GM21619 (cell line): ENCODE data around the gene EIF5A2.
"Not testable (repeated sequence)": the region's sequence is repeated elsewhere in the genome, so short reads cannot be mapped to it uniquely, and the experiment has no call there.

Experiments
- ATAC-seq: cut with Tn5 transposase; IDR thresholded peaks from one replicate; pipeline ENCODE4 v1.9.1; 2021; ENCODE audit not compliant: unreplicated experiment

Gene EIF5A2

DNA sequence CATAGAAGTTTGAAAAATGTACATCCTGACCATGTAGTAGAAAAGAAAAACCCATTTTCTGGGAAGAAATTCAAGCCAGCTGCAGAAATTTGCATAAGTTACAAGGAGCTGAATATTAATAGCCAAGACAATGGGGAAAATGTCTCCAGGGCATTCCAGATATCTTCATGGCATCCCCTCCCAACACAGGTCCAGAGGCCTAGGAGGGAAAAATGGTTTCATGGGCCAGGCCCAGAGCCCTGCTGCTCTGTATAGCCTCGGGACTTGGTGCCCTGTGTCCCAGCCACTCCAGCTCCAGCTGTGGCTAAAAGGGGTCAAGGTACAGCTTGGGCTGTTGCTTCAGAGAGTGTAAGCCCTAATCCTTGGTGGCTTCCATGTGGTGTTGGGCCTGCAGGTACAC, 11.2 kb downstream of the EIF5A2 start:
- not testable (repeated sequence) for ATAC-seq

GRCh38 chr3:170896781-170897180, 11.7 kb downstream of the EIF5A2 start:
- no peak for ATAC-seq

- ATAC-seq, result not testable (repeated sequence)
Observed at GRCh38 chr3:170896333-170896732, 12.1 kb downstream of the EIF5A2 start.

DNA sequence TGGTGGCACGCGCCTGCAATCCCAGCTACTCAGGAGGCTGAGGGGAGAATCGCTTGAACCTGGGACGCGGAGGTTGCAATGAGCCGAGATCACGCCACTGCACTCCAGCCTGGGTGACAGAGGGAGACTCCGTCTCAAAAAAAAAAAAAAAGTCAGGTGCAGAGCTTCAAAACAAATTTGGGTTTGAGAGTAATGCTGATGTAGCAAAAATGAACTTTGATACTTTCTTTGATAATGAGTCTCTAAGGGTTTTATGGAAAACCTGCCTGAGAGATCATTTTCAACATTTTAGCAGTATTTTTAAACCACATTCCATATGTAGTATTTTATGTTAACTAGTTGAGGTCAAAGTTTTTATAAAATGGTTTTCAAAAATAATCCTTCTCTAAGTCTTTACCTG, 14.5 kb downstream of the EIF5A2 start:
- no peak for ATAC-seq

- ATAC-seq, result no peak
Observed at GRCh38 chr3:170889630-170890029, 18.8 kb downstream of the EIF5A2 start.

DNA sequence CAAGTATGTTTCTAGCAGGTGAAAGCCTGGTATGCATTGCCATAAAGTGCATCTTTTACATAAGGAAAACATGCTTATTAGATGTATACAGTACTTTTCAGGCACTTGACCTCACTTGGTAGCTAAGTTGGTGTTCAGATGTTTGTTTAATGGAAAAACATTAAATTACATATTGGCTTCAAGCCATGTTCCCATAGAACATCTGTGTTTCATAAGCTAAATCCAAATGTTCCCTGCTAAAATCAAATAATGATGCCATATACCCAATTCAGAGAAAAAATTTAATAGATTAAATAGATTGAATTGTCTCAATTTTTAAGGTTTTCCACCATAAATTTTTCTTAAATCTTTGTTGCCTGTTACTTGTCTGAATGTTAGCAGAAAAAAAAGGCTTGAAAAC, 19.3 kb downstream of the EIF5A2 start:
- no peak for ATAC-seq

GRCh38 chr3:170884109-170884930, 24.1 kb downstream of the EIF5A2 start:
- not testable (repeated sequence) for ATAC-seq

DNA sequence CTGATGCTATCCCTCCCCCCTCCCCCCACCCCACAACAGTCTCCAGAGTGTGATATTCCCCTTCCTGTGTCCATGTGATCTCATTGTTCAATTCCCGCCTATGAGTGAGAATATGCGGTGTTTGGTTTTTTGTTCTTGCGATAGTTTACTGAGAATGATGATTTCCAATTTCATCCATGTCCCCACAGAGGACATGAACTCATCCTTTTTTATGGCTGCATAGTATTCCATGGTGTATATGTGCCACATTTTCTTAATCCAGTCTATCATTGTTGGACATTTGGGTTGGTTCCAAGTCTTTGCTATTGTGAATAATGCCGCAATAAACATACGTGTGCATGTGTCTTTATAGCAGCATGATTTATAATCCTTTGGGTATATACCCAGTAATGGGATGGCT, 29.7 kb downstream of the EIF5A2 start:
- not testable (repeated sequence) for ATAC-seq

DNA sequence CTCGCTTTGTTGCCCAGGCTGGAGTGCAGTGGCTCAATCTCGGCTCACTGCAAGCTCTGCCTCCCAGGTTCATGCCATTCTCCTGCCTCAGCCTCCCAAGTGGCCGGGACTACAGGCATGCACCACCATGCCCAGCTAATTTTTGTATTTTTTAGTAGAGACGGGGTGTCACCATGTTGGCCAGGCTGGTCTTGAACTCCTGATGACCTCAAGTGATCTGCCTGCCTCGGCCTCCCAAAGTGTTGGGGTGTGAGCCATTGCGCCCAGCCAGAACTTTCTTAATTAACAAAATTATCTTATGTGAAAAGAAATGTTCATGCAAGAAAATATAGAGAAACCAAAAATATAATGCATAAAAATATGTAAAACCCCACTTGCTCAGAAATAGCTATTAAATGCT, 31.1 kb downstream of the EIF5A2 start:
- ATAC-seq, result not testable (repeated sequence)

DNA sequence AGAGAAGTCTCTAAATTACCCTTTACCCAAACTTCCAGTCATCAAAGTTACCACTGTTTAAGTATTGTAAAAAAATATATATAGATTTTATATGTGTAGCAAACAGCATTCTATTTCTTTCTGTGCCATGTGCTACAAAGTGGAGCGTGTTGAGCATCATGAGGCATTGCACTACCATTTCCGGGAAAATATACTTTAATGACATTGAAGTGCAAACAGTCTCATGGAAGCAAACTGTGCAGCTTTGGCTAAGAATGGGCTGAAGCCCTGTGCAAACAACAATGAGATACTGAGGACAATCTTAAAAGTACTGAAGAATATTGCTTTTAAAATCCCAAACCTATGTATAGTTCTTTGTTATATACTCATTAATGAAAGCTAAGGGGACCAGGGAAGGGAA, 31.9 kb downstream of the EIF5A2 start:
- ATAC-seq, result no peak

DNA sequence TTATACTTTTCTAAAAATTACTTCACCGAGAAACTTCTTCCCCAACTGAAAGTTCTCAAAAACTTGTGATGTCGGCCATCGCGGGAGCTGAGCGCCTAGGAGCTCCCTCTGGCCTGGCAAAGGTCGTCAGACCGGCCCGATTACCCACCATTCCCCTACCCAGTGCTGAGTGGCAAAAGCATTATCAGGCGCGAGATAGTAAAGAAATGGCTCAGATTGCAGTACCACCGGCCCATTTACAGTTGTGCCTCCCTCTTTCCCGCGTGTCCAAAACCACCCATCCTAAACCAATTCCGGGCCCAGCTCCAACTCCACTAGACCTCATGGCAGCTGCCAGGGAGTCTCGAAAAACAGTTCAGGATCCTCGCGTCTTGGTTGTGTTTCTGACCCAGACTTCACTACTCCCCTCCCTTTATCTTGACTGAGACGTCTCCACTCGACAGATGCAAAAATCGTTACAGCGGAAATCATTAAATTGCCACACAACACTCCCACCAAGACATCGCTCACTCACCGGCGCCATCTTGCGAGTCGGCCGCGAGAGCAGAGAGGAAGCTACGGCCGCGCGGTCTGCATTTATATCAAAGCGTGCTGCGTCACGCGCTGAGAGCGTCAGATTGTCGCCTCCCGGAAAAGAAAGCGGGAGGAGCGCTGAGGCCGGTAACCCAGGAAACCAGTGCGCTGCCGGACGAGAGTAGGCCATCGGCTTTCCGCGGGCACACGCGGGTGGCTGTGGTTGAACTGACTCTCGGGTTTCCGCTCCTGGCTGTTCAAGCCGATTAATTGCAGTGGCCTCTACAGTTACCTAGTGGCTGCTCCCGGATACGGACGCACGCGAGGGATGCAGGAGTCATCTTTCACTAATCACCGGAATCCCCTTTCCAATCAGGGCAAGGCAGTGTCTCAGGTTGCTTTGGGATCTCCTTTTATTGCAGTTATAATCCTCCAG, 38.5 kb downstream of the EIF5A2 start, which contains the start of gene RPL22L1:
RPL22L1 (minus strand) TSS at position 551 of the 949 bp plus-strand sequence; CDS start at position 523, 28 bp downstream.
- ATAC-seq, result peak; percentile 98

- ATAC-seq, result no peak
Observed at GRCh38 chr3:170869239-170869590, 39.2 kb downstream of the EIF5A2 start.

- no peak for ATAC-seq
Observed at GRCh38 chr3:170868577-170869238, 39.7 kb downstream of the EIF5A2 start.

GRCh38 chr3:170867143-170867937, 41.1 kb downstream of the EIF5A2 start:
- no peak for ATAC-seq

DNA sequence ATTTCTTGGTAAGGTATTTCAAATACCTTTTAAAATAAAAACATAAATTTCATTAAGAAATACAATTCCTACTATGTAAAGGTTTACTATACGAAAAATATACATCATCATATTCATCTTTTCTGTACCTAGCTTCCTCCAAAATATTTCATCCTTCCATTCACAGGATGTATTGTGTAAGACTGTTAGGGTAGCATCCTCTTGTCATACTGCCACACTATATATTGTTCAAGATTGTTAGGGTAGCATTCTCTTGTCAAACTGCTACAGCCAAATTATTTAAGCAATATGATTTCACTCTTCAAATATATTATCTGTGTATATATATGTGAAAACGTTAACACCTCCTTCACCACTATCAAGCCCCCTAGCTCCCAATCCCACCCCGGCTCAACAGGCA, 41.9 kb downstream of the EIF5A2 start:
- ATAC-seq, result no peak

GRCh38 chr3:170865209-170866094, 43.0 kb downstream of the EIF5A2 start:
- no peak for ATAC-seq

- ATAC-seq, result no peak
Observed at GRCh38 chr3:170864525-170865208, 43.8 kb downstream of the EIF5A2 start.

DNA sequence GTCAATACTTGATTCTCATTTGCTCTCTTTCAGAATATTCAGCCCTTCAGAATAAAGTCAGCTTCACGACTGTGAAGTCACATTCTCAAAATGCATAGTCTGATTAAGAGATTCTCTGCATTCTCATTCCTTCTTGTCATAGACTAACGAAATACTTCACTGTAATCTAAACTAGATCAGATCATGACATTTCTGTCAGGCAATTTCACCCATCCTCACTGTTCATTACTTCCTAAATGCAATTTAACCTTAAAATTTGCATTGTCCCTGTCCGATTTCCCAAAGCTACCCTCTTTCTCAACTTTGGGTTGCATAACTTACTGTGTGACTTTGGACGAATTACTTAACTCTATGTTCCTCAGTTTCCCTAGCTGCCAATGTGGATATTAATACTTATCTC, 44.6 kb downstream of the EIF5A2 start:
- no peak for ATAC-seq
